Gastrocnemius medialis (tissue), 4 donors: ENCODE data around the gene SPECC1L. TPM values are rescaled to one million over a fixed set of nuclear protein-coding genes. Genes with fewer than 3 reads are reported as not detected.

Source experiments
- ATAC-seq, 2 donors: fragments of 150-250 bp; one replicate each; pipeline ENCODE4 v1.9.1; 2016
- DNase-seq, 2 donors: peaks; one replicate each; pipeline ENCODE4 v3.0.0-alpha.2; 2019
- H3K27ac ChIP-seq, 4 donors: fragments of 200-600 bp; sonication (generic); 1 replicate in 1 of 4; 2 replicates in 3 of 4; pipeline ENCODE4 v1.5.1; 2016 to 2018; ENCODE audit warnings: mild to moderate bottlenecking in 2 of 4, moderate library complexity in 1 of 4
- H3K27me3 ChIP-seq, 3 donors: fragments of 200-600 bp; sonication (generic) in 2 of 3; 1 replicate in 1 of 3; 2 replicates in 2 of 3; pipeline versions ENCODE4 v1.5.1 to v1.6.0; 2016 to 2019; ENCODE audit warnings: mild to moderate bottlenecking in 1 of 3, moderate library complexity in 1 of 3
- H3K36me3 ChIP-seq, 2 donors: fragments of 200-600 bp; sonication (generic) in 1 of 2; one replicate each; pipeline ENCODE4 v1.5.1; 2017 to 2018
- H3K4me1 ChIP-seq, 2 donors: fragments of 200-600 bp; sonication (generic) in 1 of 2; one replicate each; pipeline ENCODE4 v1.5.1; 2016 to 2017; ENCODE audit warnings: mild to moderate bottlenecking in 2 of 2
- H3K4me3 ChIP-seq, 4 donors: fragments of 200-600 bp; sonication (generic) in 3 of 4; 1 replicate in 1 of 4; 2 replicates in 3 of 4; pipeline ENCODE4 v1.5.1; 2016 to 2019; ENCODE audit warnings: mild to moderate bottlenecking in 2 of 4
- H3K9me3 ChIP-seq, 3 donors: fragments of 200-600 bp; sonication (generic) in 2 of 3; 1 replicate in 1 of 3; 2 replicates in 2 of 3; pipeline ENCODE4 v1.5.1; 2016 to 2019
- POLR2A ChIP-seq, 2 donors: fragments of 450-650 bp; IDR thresholded peaks; one replicate each; pipeline ENCODE4 v1.6.1; 2017; ENCODE audit warnings: antibody characterized with exemption in 2 of 2, mild to moderate bottlenecking in 2 of 2, moderate library complexity in 2 of 2
- in situ Hi-C, 4 donors: fragments of 200-750 bp; cut with MboI; loops; one replicate each; pipeline versions ENCODE4 v1.15.0 to v1.8.0; 2017; ENCODE audit warnings: low sequenced_read_pairs in 4 of 4
- intact Hi-C: fragments of 100-400 bp; cut with DNase I; formaldehyde crosslinking; loops from one replicate; pipeline ENCODE4 v1.15.1; 2023; ENCODE audit warnings: low total_unique reads
- total RNA-seq, 4 donors: library from RNA; depleted of rRNA; stranded (reverse); fragments of >200 nt; gene quantifications; one replicate each; pipeline versions ENCODE4 v1.1.0 to v1.2.3, GENCODE V29; 2016
- TF ChIP-seq, protein P1 (sequence below), 5 experiments: fragments of 450-650 bp in 3 of 5; fragments of 200-600 bp in 2 of 5; sonication (generic) in 2 of 5; IDR thresholded peaks in 4 of 5; conservative IDR thresholded peaks in 1 of 5; 1 replicate in 4 of 5; 2 replicates in 1 of 5; pipeline ENCODE4 v1.5.1; 2016 to 2019; ENCODE audit warnings: antibody characterized with exemption in 5 of 5, mild to moderate bottlenecking in 3 of 5, moderate library complexity in 3 of 5

The SPECC1L gene
- total RNA-seq, 4 donors from 2014 or later = 16.2 to 19.9 (median 18.7) TPM

DNA sequence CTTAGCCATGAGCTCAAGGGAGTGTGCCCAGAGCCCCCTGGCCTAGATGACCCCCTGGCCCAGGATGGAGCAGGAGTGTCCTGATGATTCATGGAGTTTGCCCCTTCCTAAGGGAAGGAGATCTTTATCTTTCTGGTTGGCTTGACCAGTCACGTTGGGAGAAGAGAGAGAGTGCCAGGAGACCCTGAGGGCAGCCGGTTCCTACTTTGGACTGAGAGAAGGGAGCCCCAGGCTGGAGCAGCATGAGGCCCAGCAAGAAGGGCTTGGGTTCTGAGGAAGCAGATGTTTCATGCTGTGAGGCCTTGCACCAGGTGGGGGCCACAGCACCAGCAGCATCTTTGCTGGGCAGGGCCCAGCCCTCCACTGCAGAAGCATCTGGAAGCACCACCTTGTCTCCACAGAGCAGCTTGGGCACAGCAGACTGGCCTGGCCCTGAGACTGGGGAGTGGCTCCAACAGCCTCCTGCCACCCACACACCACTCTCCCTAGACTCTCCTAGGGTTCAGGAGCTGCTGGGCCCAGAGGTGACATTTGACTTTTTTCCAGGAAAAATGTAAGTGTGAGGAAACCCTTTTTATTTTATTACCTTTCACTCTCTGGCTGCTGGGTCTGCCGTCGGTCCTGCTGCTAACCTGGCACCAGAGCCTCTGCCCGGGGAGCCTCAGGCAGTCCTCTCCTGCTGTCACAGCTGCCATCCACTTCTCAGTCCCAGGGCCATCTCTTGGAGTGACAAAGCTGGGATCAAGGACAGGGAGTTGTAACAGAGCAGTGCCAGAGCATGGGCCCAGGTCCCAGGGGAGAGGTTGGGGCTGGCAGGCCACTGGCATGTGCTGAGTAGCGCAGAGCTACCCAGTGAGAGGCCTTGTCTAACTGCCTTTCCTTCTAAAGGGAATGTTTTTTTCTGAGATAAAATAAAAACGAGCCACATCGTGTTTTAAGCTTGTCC lies 171.0 kb downstream of the SPECC1L start:
- Histone ChIP-seq H3K27me3 (no peaks in the 10 kb centered on the region), H3K4me3 (no peak overlapping the region), H3K27ac (peak overlapping the region in 1 of 4 donors; percentile 27), H3K4me1 (peaks cover 10 to 16% of the 10 kb centered on the region in 2 donors), H3K9me3 (no peaks in the 10 kb centered on the region), H3K36me3 (no peaks in the 10 kb centered on the region)
- in situ Hi-C loops = loop anchor here in 1 of 4 donors (25.0 kb wide), 1 partner anchor 321 kb away; the partner anchor contains the start of gene PIWIL3
- no peak for TF ChIP-seq POLR2A (IDR thresholded peaks at IDR 0.05)
- TF ChIP-seq, protein P1, sequence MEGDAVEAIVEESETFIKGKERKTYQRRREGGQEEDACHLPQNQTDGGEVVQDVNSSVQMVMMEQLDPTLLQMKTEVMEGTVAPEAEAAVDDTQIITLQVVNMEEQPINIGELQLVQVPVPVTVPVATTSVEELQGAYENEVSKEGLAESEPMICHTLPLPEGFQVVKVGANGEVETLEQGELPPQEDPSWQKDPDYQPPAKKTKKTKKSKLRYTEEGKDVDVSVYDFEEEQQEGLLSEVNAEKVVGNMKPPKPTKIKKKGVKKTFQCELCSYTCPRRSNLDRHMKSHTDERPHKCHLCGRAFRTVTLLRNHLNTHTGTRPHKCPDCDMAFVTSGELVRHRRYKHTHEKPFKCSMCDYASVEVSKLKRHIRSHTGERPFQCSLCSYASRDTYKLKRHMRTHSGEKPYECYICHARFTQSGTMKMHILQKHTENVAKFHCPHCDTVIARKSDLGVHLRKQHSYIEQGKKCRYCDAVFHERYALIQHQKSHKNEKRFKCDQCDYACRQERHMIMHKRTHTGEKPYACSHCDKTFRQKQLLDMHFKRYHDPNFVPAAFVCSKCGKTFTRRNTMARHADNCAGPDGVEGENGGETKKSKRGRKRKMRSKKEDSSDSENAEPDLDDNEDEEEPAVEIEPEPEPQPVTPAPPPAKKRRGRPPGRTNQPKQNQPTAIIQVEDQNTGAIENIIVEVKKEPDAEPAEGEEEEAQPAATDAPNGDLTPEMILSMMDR (IDR thresholded peaks at IDR 0.05 in 4 of 5, conservative IDR thresholded peaks at IDR 0.05 in 1 of 5) = no peak
- peak in 1 of 2 donors; percentile 10 for DNase-seq
- intact Hi-C loops = no loop called here
- peak in 1 of 2 donors; percentile 37 for ATAC-seq

DNA sequence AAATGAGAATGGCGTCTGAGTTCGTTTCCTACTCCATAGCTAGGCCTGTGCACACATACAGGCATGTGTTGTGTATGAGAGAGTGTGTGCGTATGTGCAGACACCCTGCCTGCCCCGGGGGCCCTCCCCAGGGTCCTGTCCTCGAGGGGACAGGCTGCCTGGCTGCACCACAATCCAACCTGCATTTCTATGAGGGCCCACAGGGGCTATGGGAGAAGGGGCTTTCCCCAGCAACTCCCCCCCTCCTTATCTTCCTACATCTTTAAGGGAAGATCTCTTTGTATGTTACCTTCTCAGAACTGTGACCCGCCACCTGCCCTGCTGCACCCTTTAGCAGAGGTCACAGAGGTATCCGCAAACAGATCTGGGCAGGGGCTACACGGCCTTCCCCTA lies 171.7 kb downstream of the SPECC1L start:
- Histone ChIP-seq H3K27me3 (no peaks in the 10 kb centered on the region), H3K27ac (peak overlapping the region in 1 of 4 donors; percentile 27), H3K9me3 (no peaks in the 10 kb centered on the region), H3K4me3 (no peak overlapping the region), H3K4me1 (peaks cover 10 to 16% of the 10 kb centered on the region in 2 donors), H3K36me3 (no peaks in the 10 kb centered on the region)
- DNase-seq = no peak
- no peak for ATAC-seq
- in situ Hi-C loops (loop anchor here in 1 of 4 donors (25.0 kb wide), 1 partner anchor 320 kb away; the partner anchor contains the start of gene PIWIL3), intact Hi-C loops (no loop called here)
- TF ChIP-seq, protein P1 (IDR thresholded peaks at IDR 0.05 in 4 of 5, conservative IDR thresholded peaks at IDR 0.05 in 1 of 5) = no peak
- TF ChIP-seq POLR2A (IDR thresholded peaks at IDR 0.05) = no peak

DNA sequence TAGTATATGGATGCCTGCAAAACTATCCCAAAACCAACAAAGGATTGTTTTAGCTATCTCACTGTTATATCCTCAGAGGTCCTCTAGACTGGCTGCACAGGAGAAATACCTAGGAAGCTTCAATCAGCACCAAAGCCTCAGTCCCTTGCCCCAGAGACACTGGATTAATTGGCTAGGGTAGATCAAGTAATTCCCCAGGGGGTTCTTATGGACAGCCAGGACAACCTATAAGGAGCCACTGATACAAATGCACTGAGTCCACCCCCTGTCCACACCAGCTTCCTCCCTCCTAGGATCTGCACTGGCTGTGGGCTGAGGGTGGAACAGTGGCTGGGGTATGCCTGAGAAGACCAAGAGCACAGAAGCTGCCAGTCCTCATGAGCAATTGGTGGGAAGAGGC lies 173.0 kb downstream of the SPECC1L start:
- no peak for ATAC-seq
- in situ Hi-C loops = loop anchor here in 1 of 4 donors (25.0 kb wide), 1 partner anchor 319 kb away; the partner anchor contains the start of gene PIWIL3
- Histone ChIP-seq H3K9me3 (no peaks in the 10 kb centered on the region), H3K27ac (no peak overlapping the region), H3K4me3 (no peak overlapping the region), H3K36me3 (no peaks in the 10 kb centered on the region), H3K4me1 (peaks cover 10 to 16% of the 10 kb centered on the region in 2 donors), H3K27me3 (no peaks in the 10 kb centered on the region)
- DNase-seq = no peak
- intact Hi-C loops = no loop called here
- TF ChIP-seq POLR2A (IDR thresholded peaks at IDR 0.05) = no peak
- TF ChIP-seq, protein P1 (IDR thresholded peaks at IDR 0.05 in 4 of 5, conservative IDR thresholded peaks at IDR 0.05 in 1 of 5) = no peak

DNA sequence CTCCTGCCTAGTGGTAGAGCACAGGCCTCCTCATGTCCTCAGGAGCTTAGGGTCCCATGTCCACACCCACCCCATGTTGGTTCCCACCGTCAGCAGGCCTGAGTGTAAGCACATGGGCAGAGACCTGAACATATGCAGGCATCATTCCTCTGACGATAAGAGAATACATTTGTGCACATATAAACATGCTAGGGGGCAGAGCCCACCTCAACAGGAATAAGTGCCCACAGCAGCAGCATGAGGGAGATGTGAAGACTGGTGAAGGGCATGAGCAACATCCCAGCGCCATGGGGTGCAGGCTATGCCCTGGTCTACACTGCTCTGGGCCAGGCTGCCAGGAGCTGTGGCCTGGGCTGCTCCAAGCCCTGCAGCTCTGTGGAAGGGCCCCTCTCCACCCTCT lies 173.6 kb downstream of the SPECC1L start:
- no peaks in the 10 kb centered on the region for H3K9me3 ChIP-seq
- in situ Hi-C loops = loop anchor here in 1 of 4 donors (25.0 kb wide), 1 partner anchor 318 kb away; the partner anchor contains the start of gene PIWIL3
- no peak for DNase-seq
- peaks cover 10 to 16% of the 10 kb centered on the region in 2 donors for H3K4me1 ChIP-seq
- no peaks in the 10 kb centered on the region for H3K36me3 ChIP-seq
- H3K4me3 ChIP-seq = no peak overlapping the region
- no peaks in the 10 kb centered on the region for H3K27me3 ChIP-seq
- TF ChIP-seq, protein P1 (IDR thresholded peaks at IDR 0.05 in 4 of 5, conservative IDR thresholded peaks at IDR 0.05 in 1 of 5) = no peak
- no peak for TF ChIP-seq POLR2A (IDR thresholded peaks at IDR 0.05)
- no peak for ATAC-seq
- H3K27ac ChIP-seq = no peak overlapping the region
- intact Hi-C loops = no loop called here
